Stimulated activated memory B cell treated with anti-CD40 and anti-IgM and Interleukin-4, amounts not matched to agents 10 μg/mL and 1 μg/mL and 100 μg/mL, for 72 hours (primary cell): ENCODE data around the gene IMPA2.

Experiments
- ATAC-seq: fragments of 150-1000 bp; cut with Tn5 transposase; 2 replicates; pipeline ENCODE4 v1.10.0; 2021
- H3K27ac Mint-ChIP-seq: one replicate; pipeline ENCODE4 v1.8.0; 2022; ENCODE audit warnings: mild to moderate bottlenecking, mixed read lengths
- H3K27me3 Mint-ChIP-seq: one replicate; pipeline ENCODE4 v1.8.0; 2022; ENCODE audit warnings: mixed read lengths
- H3K36me3 Mint-ChIP-seq: one replicate; pipeline ENCODE4 v1.8.0; 2022; ENCODE audit warnings: mixed read lengths
- H3K4me1 Mint-ChIP-seq: one replicate; pipeline ENCODE4 v1.8.0; 2022; ENCODE audit warnings: mixed read lengths
- H3K4me3 Mint-ChIP-seq: one replicate; pipeline ENCODE4 v1.8.0; 2022; ENCODE audit warnings: mild to moderate bottlenecking, moderate library complexity, mixed read lengths
- H3K9me3 Mint-ChIP-seq: one replicate; pipeline ENCODE4 v1.8.0; 2022; ENCODE audit warnings: mixed read lengths

IMPA2 gene

GRCh38 chr18:11992096-11992790 is 10.9 kb downstream of the IMPA2 start:
- H3K27me3 Mint-ChIP-seq: no peaks in the 10 kb centered on the region
- H3K4me1 Mint-ChIP-seq: peaks cover 16% of the 10 kb centered on the region
- no peak overlapping the region for H3K4me3 Mint-ChIP-seq
- no peaks in the 10 kb centered on the region for H3K36me3 Mint-ChIP-seq
- no peaks in the 10 kb centered on the region for H3K9me3 Mint-ChIP-seq
- no peak overlapping the region for H3K27ac Mint-ChIP-seq
- ATAC-seq: no peak

GRCh38 chr18:11993264-11993916 is 12.1 kb downstream of the IMPA2 start:
- Mint-ChIP-seq H3K4me1 (peaks cover 16% of the 10 kb centered on the region), H3K36me3 (no peaks in the 10 kb centered on the region), H3K27me3 (no peaks in the 10 kb centered on the region), H3K9me3 (no peaks in the 10 kb centered on the region), H3K4me3 (no peak overlapping the region), H3K27ac (no peak overlapping the region)
- no peak for ATAC-seq

GRCh38 chr18:11994336-11994702 is 13.0 kb downstream of the IMPA2 start:
- Mint-ChIP-seq H3K36me3 (no peaks in the 10 kb centered on the region), H3K4me3 (no peak overlapping the region), H3K4me1 (peaks cover 16% of the 10 kb centered on the region), H3K27ac (no peak overlapping the region), H3K9me3 (no peaks in the 10 kb centered on the region), H3K27me3 (no peaks in the 10 kb centered on the region)
- no peak for ATAC-seq

GRCh38 chr18:11994703-11995444 is 13.6 kb downstream of the IMPA2 start:
- H3K4me3 Mint-ChIP-seq: no peak overlapping the region
- peaks cover 16% of the 10 kb centered on the region for H3K4me1 Mint-ChIP-seq
- peak overlapping the region; percentile 54 for H3K27ac Mint-ChIP-seq
- no peaks in the 10 kb centered on the region for H3K27me3 Mint-ChIP-seq
- no peak for ATAC-seq
- no peaks in the 10 kb centered on the region for H3K36me3 Mint-ChIP-seq
- H3K9me3 Mint-ChIP-seq: no peaks in the 10 kb centered on the region

GRCh38 chr18:11995445-11996189 is 14.3 kb downstream of the IMPA2 start:
- H3K27ac Mint-ChIP-seq: peak overlapping the region; percentile 54
- no peaks in the 10 kb centered on the region for H3K27me3 Mint-ChIP-seq
- H3K9me3 Mint-ChIP-seq: no peaks in the 10 kb centered on the region
- H3K4me1 Mint-ChIP-seq: peaks cover 16% of the 10 kb centered on the region
- H3K4me3 Mint-ChIP-seq: peak overlapping the region; percentile 50
- no peaks in the 10 kb centered on the region for H3K36me3 Mint-ChIP-seq
- ATAC-seq: peak; percentile 78

- H3K27ac Mint-ChIP-seq: peak overlapping the region; percentile 54
- no peaks in the 10 kb centered on the region for H3K36me3 Mint-ChIP-seq
- no peaks in the 10 kb centered on the region for H3K9me3 Mint-ChIP-seq
- no peak overlapping the region for H3K4me3 Mint-ChIP-seq
- no peak for ATAC-seq
- no peaks in the 10 kb centered on the region for H3K27me3 Mint-ChIP-seq
- peaks cover 16% of the 10 kb centered on the region for H3K4me1 Mint-ChIP-seq
Measured at GRCh38 chr18:11996190-11996754, 15.0 kb downstream of the IMPA2 start.

GRCh38 chr18:11996907-11997306 is 15.6 kb downstream of the IMPA2 start:
- Mint-ChIP-seq H3K27me3 (no peaks in the 10 kb centered on the region), H3K27ac (no peak overlapping the region), H3K4me3 (no peak overlapping the region), H3K4me1 (peaks cover 16% of the 10 kb centered on the region), H3K36me3 (no peaks in the 10 kb centered on the region), H3K9me3 (no peaks in the 10 kb centered on the region)
- no peak for ATAC-seq

GRCh38 chr18:11997466-11997865 is 16.2 kb downstream of the IMPA2 start:
- H3K36me3 Mint-ChIP-seq: no peaks in the 10 kb centered on the region
- H3K4me3 Mint-ChIP-seq: no peak overlapping the region

GRCh38 chr18:11998193-11998592 is 16.9 kb downstream of the IMPA2 start:
- Mint-ChIP-seq H3K27me3 (no peaks in the 10 kb centered on the region), H3K27ac (no peak overlapping the region), H3K36me3 (no peaks in the 10 kb centered on the region), H3K4me3 (no peak overlapping the region), H3K9me3 (no peaks in the 10 kb centered on the region), H3K4me1 (peaks cover 16% of the 10 kb centered on the region)
- no peak for ATAC-seq

More at GRCh38 chr18:11997466-11997865, 16.2 kb downstream of the IMPA2 start:
- Mint-ChIP-seq H3K27ac (no peak overlapping the region), H3K4me1 (peaks cover 16% of the 10 kb centered on the region), H3K27me3 (no peaks in the 10 kb centered on the region), H3K9me3 (no peaks in the 10 kb centered on the region)
- ATAC-seq: no peak

GRCh38 chr18:11999429-11999828 is 18.1 kb downstream of the IMPA2 start:
- ATAC-seq: no peak
- Mint-ChIP-seq H3K4me1 (peaks cover 16% of the 10 kb centered on the region), H3K9me3 (no peaks in the 10 kb centered on the region), H3K27ac (no peak overlapping the region), H3K27me3 (no peaks in the 10 kb centered on the region), H3K36me3 (no peaks in the 10 kb centered on the region), H3K4me3 (no peak overlapping the region)

- peaks cover 16% of the 10 kb centered on the region for H3K4me1 Mint-ChIP-seq
- ATAC-seq: no peak
- no peak overlapping the region for H3K4me3 Mint-ChIP-seq
- no peak overlapping the region for H3K27ac Mint-ChIP-seq
- no peaks in the 10 kb centered on the region for H3K27me3 Mint-ChIP-seq
- no peaks in the 10 kb centered on the region for H3K9me3 Mint-ChIP-seq
- H3K36me3 Mint-ChIP-seq: no peaks in the 10 kb centered on the region
Measured at GRCh38 chr18:12000072-12000659, 18.9 kb downstream of the IMPA2 start.

- H3K4me3 Mint-ChIP-seq: no peak overlapping the region
- H3K27ac Mint-ChIP-seq: no peak overlapping the region
- H3K27me3 Mint-ChIP-seq: no peaks in the 10 kb centered on the region
- no peaks in the 10 kb centered on the region for H3K9me3 Mint-ChIP-seq
- peaks cover 13% of the 10 kb centered on the region for H3K4me1 Mint-ChIP-seq
- no peaks in the 10 kb centered on the region for H3K36me3 Mint-ChIP-seq
- ATAC-seq: no peak
Measured at GRCh38 chr18:12001421-12001820, 20.1 kb downstream of the IMPA2 start.

- Mint-ChIP-seq H3K9me3 (no peaks in the 10 kb centered on the region), H3K4me3 (no peak overlapping the region), H3K4me1 (peaks cover 13% of the 10 kb centered on the region), H3K36me3 (peaks cover 6% of the 10 kb centered on the region), H3K27ac (no peak overlapping the region), H3K27me3 (no peaks in the 10 kb centered on the region)
- no peak for ATAC-seq
Measured at GRCh38 chr18:12003894-12004293, 22.6 kb downstream of the IMPA2 start.

GRCh38 chr18:12005538-12006487 is 24.5 kb downstream of the IMPA2 start:
- Mint-ChIP-seq H3K36me3 (peaks cover 6% of the 10 kb centered on the region), H3K9me3 (no peaks in the 10 kb centered on the region), H3K4me1 (peaks cover 13% of the 10 kb centered on the region), H3K27me3 (no peaks in the 10 kb centered on the region), H3K27ac (no peak overlapping the region), H3K4me3 (no peak overlapping the region)
- peak; percentile 59 for ATAC-seq
